Measurements from ENCODE around the gene RBPMS2.

The RBPMS2 gene

GRCh38 chr15:64810497-64811326 is 35.3 kb upstream of the RBPMS2 start:
- Mint-ChIP-seq H3K4me1 (peaks cover 82% of the 10 kb centered on the region), H3K9me3 (no peaks in the 10 kb centered on the region), H3K27me3 (ENCODE audit: low read depth, poor library complexity) (peaks cover 18% of the 10 kb centered on the region), H3K4me3 (no peak overlapping the region), H3K36me3 (ENCODE audit: low read depth) (no peaks in the 10 kb centered on the region), H3K27ac (peak overlapping the region; percentile 68)
- TF ChIP-seq, protein P1, sequence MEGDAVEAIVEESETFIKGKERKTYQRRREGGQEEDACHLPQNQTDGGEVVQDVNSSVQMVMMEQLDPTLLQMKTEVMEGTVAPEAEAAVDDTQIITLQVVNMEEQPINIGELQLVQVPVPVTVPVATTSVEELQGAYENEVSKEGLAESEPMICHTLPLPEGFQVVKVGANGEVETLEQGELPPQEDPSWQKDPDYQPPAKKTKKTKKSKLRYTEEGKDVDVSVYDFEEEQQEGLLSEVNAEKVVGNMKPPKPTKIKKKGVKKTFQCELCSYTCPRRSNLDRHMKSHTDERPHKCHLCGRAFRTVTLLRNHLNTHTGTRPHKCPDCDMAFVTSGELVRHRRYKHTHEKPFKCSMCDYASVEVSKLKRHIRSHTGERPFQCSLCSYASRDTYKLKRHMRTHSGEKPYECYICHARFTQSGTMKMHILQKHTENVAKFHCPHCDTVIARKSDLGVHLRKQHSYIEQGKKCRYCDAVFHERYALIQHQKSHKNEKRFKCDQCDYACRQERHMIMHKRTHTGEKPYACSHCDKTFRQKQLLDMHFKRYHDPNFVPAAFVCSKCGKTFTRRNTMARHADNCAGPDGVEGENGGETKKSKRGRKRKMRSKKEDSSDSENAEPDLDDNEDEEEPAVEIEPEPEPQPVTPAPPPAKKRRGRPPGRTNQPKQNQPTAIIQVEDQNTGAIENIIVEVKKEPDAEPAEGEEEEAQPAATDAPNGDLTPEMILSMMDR (IDR thresholded peaks at IDR 0.05), result no peak
- no peak for DNase-seq

GRCh38 chr15:64809649-64810496 is 34.5 kb upstream of the RBPMS2 start:
- DNase-seq, result peak; percentile 92
- Mint-ChIP-seq H3K27me3 (ENCODE audit: low read depth, poor library complexity) (peaks cover 20% of the 10 kb centered on the region), H3K36me3 (ENCODE audit: low read depth) (no peaks in the 10 kb centered on the region), H3K9me3 (no peaks in the 10 kb centered on the region), H3K4me1 (peaks cover 83% of the 10 kb centered on the region), H3K27ac (peak overlapping the region; percentile 68), H3K4me3 (peak overlapping the region; percentile 60)
- TF ChIP-seq, protein P1 (IDR thresholded peaks at IDR 0.05), result peak; percentile 91

DNA sequence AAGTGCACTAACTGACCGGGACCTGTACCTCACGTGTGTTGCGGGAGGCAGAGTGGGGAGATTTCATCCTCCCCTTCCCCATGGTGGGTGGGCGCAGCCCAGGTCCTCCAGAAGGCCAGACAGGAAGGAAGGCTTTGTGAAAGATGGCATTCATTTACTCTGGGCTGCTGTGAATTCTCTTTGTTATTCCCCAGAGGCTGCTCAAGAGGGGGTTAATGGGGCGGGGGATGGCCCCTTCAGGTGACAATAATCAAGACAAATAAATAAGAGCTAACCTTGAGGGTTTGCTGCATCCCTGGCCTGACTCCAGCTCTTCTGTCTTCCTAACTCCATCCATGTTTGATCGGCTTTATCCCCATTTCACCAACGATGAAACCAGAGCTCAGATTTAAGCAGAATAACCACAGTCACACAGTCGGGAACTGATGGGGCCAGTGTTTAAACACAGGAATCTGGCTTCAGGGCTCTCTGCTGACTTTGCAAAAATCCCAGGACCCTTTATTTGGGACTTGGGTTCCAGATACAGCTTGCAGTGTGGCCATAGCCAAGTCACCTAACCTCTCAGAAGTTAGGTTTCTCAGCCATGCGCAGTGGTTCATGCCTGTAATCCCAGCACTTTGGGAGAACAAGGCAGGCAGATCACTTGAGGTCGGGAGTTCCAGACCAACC is 33.5 kb upstream of the RBPMS2 start:
- H3K4me1 Mint-ChIP-seq, result peaks cover 79% of the 10 kb centered on the region
- TF ChIP-seq, protein P1 (IDR thresholded peaks at IDR 0.05), result no peak
- H3K27me3 Mint-ChIP-seq (ENCODE audit: low read depth, poor library complexity), result peaks cover 21% of the 10 kb centered on the region
- no peaks in the 10 kb centered on the region for H3K9me3 Mint-ChIP-seq
- H3K4me3 Mint-ChIP-seq, result no peak overlapping the region
- DNase-seq, result no peak
- no peak overlapping the region for H3K27ac Mint-ChIP-seq
- no peaks in the 10 kb centered on the region for H3K36me3 Mint-ChIP-seq (ENCODE audit: low read depth)

DNA sequence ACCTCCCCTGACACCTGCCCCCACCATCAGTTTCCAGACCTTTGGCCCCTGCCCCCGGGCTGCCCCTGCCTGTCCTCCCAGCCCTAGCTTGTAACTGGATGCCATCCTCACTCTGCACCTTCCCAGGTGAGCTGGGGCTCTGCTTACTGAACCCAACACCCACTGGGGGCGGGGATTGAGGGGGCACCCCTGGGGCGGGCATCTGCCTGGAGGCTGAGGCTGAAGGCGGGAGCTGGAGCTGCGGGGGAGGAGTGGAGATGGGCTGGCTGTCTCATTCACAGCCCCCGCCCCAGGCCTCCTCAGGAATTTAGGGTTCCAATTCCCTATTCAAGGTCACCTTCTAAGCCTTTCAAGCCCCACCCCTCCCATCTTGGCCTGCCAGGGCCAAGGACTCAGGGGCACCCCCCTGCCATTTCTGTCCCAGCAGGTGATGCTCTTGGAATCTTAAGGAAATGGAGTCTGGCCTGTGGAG is 32.4 kb upstream of the RBPMS2 start:
- DNase-seq, result no peak
- H3K27me3 Mint-ChIP-seq (ENCODE audit: low read depth, poor library complexity), result peaks cover 21% of the 10 kb centered on the region
- no peaks in the 10 kb centered on the region for H3K9me3 Mint-ChIP-seq
- H3K27ac Mint-ChIP-seq, result no peak overlapping the region
- TF ChIP-seq, protein P1 (IDR thresholded peaks at IDR 0.05), result no peak
- H3K4me1 Mint-ChIP-seq, result peaks cover 69% of the 10 kb centered on the region
- no peaks in the 10 kb centered on the region for H3K36me3 Mint-ChIP-seq (ENCODE audit: low read depth)
- H3K4me3 Mint-ChIP-seq, result no peak overlapping the region

DNA sequence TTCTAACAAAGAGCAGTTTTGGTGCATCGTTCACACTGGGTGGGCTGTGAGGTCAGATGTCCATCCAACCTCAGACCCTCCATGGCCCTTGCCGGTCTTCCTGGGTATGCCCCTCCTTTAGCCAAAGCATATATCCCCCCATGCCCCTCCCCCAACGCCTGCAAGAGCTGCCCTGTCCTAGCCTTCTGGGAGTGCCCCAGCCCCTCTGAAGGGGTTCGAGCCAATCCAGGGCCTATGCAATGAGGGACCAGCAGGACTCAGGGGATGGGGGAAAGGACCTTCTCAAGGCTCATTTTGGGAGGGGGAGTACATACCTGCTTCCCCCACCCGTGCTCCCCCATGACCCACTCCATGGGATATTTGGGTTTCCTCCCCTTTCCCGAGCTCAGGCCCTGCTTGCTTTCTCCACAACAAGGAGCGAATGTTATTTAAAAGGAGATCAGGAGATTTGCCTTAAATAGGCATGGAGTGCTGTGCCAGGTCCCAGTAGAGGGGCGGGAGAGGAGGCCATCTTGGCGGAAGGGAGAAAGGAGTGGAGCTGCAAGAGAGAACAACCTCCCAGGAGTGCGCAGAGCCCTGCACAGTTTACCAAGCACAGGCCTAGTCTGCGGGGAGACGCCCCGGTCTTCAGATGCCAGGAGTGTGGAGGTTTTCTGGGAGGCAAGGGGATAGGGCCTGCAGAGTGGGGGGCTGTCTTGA is 31.8 kb upstream of the RBPMS2 start:
- Mint-ChIP-seq H3K27ac (peak overlapping the region; percentile 64), H3K36me3 (ENCODE audit: low read depth) (no peaks in the 10 kb centered on the region), H3K4me3 (peak overlapping the region; percentile 49), H3K4me1 (peaks cover 63% of the 10 kb centered on the region), H3K27me3 (ENCODE audit: low read depth, poor library complexity) (peaks cover 21% of the 10 kb centered on the region), H3K9me3 (no peaks in the 10 kb centered on the region)
- TF ChIP-seq, protein P1 (IDR thresholded peaks at IDR 0.05), result no peak
- no peak for DNase-seq

All from nephron progenitor cell (in vitro differentiated cells).